GM23338 (cell line): ENCODE measurements around the gene CLIC5.

Source experiments
- CREB1 ChIP-seq: fragments of 250-450 bp; sonication (Bioruptor Pico); IDR thresholded peaks from 2 replicates; pipeline ENCODE4 v1.5.0; 2020; ENCODE audit warnings: low read depth, mild to moderate bottlenecking, moderate library complexity
- CTCF ChIP-seq, 2 experiments: fragments of 200-600 bp in 1 of 2; sonication (generic) in 1 of 2; conservative IDR thresholded peaks; 2 replicates each; pipeline versions ENCODE4 v1.5.1 to v1.6.1; 2016 to 2017; ENCODE audit warnings: antibody characterized with exemption in 2 of 2, low read depth in 2 of 2, mild to moderate bottlenecking in 2 of 2, moderate library complexity in 1 of 2
- EZH2 ChIP-seq: fragments of 200-600 bp; sonication (generic); IDR thresholded peaks from one replicate; pipeline ENCODE4 v1.8.0; 2017; ENCODE audit warnings: antibody characterized with exemption, mild to moderate bottlenecking, low read depth; ENCODE audit not compliant: unreplicated experiment
- EZH2phosphoT487 ChIP-seq: fragments of 200-600 bp; sonication (generic); IDR thresholded peaks from one replicate; pipeline ENCODE4 v1.8.1; 2018; ENCODE audit warnings: antibody characterized with exemption; ENCODE audit not compliant: unreplicated experiment
- NANOG ChIP-seq: IDR thresholded peaks from 2 replicates; pipeline ENCODE4 v1.6.1; 2016; ENCODE audit warnings: antibody characterized with exemption, borderline replicate concordance
- POLR2AphosphoS5 ChIP-seq: IDR thresholded peaks from 2 replicates; pipeline ENCODE4 v1.6.1; 2016; ENCODE audit warnings: antibody characterized with exemption, low read depth
- REST ChIP-seq: IDR thresholded peaks from one replicate; pipeline ENCODE4 v1.6.1; 2018; ENCODE audit warnings: antibody characterized with exemption; ENCODE audit not compliant: unreplicated experiment
- ZNF114 ChIP-seq: fragments of 250-450 bp; sonication (Bioruptor Pico); IDR thresholded peaks from 2 replicates; pipeline ENCODE4 v1.5.0; 2020; ENCODE audit warnings: mild to moderate bottlenecking, moderate library complexity
- ZNF462 ChIP-seq: fragments of 250-450 bp; sonication (Bioruptor Pico); IDR thresholded peaks from 2 replicates; pipeline ENCODE4 v1.5.0; 2020; ENCODE audit warnings: mild to moderate bottlenecking, moderate library complexity

GRCh38 chr6:45851034-45851400, 164.6 kb downstream of the CLIC5 start:
- TF ChIP-seq POLR2AphosphoS5 (no peak), CTCF (conservative IDR thresholded peaks at IDR 0.05; ENCODE audit: low read depth in 2 of 2) (no peak), REST (no peak), EZH2 (no peak), EZH2phosphoT487 (no peak), ZNF462 (CRISPR knock-in tag) (no peak), CREB1 (CRISPR knock-in tag) (no peak), NANOG (no peak), ZNF114 (no peak)
